ENCODE measurements around the gene OR4B1. TPM values are rescaled to one million over a fixed set of nuclear protein-coding genes. Genes with fewer than 3 reads are reported as not detected.
A peak's percentile ranks its signal among the peaks of the same experiment; 100 is the strongest.
"Not testable (repeated sequence)": the region's sequence is repeated elsewhere in the genome, so short reads cannot be mapped to it uniquely, and the experiment has no call there.

Gene OR4B1
- total RNA-seq, 2 experiments from 2014 or later, result not detected

DNA sequence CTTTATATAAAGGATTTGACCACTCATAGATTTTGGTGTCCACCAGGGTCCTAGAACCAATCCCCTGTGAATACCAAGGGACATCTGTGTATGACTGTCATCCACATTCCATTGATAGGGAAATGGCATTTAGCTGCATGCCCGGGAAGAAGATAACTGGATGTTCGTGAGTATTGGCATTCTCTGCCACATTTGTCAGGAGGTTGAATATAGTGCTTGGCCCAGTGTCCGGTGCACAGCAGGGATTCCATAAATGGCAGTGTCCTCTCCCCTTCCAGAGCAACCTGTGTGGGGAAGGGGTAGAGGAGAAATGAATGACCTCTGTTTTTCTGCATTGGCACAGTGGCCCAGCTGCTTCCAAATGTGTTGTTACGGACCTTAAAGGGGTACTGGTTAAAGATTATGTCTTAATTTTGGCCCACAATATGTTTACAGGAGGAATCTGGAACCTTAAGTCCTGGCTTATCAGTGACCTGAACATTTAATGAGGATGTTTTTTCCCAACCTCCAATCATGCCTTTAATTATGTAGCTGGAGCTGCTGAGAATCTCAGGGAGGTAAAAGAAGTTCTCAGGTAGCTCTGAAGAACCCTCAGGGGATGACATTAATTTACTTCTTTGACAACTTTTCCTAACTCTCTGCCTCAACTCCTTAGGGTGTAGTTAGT is 33.6 kb upstream of the OR4B1 start:
- Mint-ChIP-seq H3K36me3 (ENCODE audit: low read depth) (no peaks in the 10 kb centered on the region), H3K9me3 (no peaks in the 10 kb centered on the region), H3K27ac (no peak overlapping the region), H3K4me1 (ENCODE audit: low read depth) (no peaks in the 10 kb centered on the region), H3K4me3 (no peak overlapping the region), H3K27me3 (no peaks in the 10 kb centered on the region)
- intact Hi-C loops (cut with DNase I, micrococcal nuclease), result no loop called here
- ATAC-seq (ENCODE audit: poor library complexity), result no peak
- no peaks in the 10 kb centered on the region for H3K4me1 ChIP-seq (ENCODE audit: insufficient read depth, low read length)
- H3K9me3 ChIP-seq (ENCODE audit: control insufficient read depth in 1 of 2, insufficient read depth in 1 of 2, low read length in 2 of 2), result no peaks in the 10 kb centered on the region
- CTCF ChIA-PET, result no interaction called here
- no peaks in the 10 kb centered on the region for H3K36me3 ChIP-seq (ENCODE audit: insufficient read depth, low read length)
- H3K27me3 ChIP-seq (ENCODE audit: control insufficient read depth in 1 of 2, insufficient read depth in 2 of 2, low read length in 2 of 2), result no peaks in the 10 kb centered on the region
- DNase-seq, result no peak
- H3K27ac ChIP-seq (ENCODE audit: low read depth in 1 of 2, low read length in 2 of 2), result no peak overlapping the region
- TF ChIP-seq, protein P1, sequence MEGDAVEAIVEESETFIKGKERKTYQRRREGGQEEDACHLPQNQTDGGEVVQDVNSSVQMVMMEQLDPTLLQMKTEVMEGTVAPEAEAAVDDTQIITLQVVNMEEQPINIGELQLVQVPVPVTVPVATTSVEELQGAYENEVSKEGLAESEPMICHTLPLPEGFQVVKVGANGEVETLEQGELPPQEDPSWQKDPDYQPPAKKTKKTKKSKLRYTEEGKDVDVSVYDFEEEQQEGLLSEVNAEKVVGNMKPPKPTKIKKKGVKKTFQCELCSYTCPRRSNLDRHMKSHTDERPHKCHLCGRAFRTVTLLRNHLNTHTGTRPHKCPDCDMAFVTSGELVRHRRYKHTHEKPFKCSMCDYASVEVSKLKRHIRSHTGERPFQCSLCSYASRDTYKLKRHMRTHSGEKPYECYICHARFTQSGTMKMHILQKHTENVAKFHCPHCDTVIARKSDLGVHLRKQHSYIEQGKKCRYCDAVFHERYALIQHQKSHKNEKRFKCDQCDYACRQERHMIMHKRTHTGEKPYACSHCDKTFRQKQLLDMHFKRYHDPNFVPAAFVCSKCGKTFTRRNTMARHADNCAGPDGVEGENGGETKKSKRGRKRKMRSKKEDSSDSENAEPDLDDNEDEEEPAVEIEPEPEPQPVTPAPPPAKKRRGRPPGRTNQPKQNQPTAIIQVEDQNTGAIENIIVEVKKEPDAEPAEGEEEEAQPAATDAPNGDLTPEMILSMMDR (IDR thresholded peaks at IDR 0.05), result no peak
- POLR2A ChIA-PET, result no interaction called here
- no peak overlapping the region for H3K4me3 ChIP-seq (ENCODE audit: low read length)

DNA sequence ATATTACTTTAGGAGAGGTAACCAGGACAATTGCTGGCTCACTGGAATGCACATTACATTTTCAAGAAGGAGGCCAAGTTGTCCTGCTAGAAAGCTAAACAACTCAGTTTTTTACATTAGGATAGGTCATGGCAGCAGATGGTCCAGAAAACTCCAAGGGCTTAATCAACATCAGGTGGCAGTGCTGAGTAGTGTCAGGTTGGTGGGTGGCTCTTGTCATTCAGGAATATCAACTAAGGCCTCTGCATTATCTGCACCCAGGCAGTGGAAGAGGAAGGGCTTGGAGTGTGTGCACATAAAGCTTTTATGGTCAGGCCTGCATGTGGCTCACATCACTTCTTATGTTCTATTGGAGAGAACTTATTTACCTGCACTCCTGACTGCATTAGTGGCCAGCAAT is 32.2 kb upstream of the OR4B1 start:
- TF ChIP-seq, protein P1 (IDR thresholded peaks at IDR 0.05), result no peak
- Mint-ChIP-seq H3K4me1 (ENCODE audit: low read depth) (no peaks in the 10 kb centered on the region), H3K36me3 (ENCODE audit: low read depth) (no peaks in the 10 kb centered on the region), H3K27ac (no peak overlapping the region), H3K9me3 (no peaks in the 10 kb centered on the region), H3K27me3 (no peaks in the 10 kb centered on the region), H3K4me3 (no peak overlapping the region)
- ChIA-PET POLR2A (no interaction called here), CTCF (no interaction called here)
- no peak overlapping the region for H3K4me3 ChIP-seq (ENCODE audit: low read length)
- ATAC-seq (ENCODE audit: poor library complexity) (no peak), DNase-seq (no peak)
- intact Hi-C loops (cut with DNase I, micrococcal nuclease), result no loop called here
- no peaks in the 10 kb centered on the region for H3K27me3 ChIP-seq (ENCODE audit: control insufficient read depth in 1 of 2, insufficient read depth in 2 of 2, low read length in 2 of 2)
- H3K36me3 ChIP-seq (ENCODE audit: insufficient read depth, low read length), result no peaks in the 10 kb centered on the region
- no peaks in the 10 kb centered on the region for H3K9me3 ChIP-seq (ENCODE audit: control insufficient read depth in 1 of 2, insufficient read depth in 1 of 2, low read length in 2 of 2)
- H3K4me1 ChIP-seq (ENCODE audit: insufficient read depth, low read length), result no peaks in the 10 kb centered on the region
- H3K27ac ChIP-seq (ENCODE audit: low read depth in 1 of 2, low read length in 2 of 2), result no peak overlapping the region

DNA sequence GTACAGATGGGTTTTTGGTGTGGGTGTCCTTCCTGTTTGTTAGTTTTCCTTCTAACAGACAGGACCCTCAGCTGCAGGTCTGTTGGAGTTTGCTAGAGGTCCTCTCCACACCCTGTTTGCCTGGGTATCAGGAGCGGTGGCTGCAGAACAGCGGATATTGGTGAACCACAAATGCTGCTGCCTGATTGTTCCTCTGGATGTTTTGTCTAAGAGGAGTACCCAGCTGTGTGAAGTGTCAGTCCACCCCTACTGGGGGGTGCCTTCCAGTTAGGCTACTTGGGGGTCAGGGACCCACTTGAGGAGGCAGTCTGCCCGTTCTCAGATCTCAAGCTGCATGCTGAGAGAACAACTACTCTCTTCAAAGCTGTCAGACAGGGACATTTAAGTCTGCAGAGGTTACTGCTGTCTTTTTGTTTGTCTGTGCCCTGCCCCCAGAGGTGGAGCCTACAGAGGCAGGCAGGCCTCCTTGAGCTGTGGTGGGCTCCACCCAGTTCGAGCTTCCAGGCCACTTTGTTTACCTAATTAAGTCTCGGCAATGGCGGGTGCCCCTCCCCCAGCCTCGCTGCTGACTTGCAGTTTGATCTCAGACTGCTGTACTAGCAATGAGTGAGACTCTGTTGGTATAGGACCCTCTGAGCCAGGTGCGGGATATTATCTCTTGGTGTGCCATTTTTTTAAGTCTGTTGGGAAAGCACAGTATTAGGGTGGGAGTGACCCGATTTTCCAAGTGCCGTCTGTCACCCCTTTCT is 25.5 kb upstream of the OR4B1 start:
- H3K27ac ChIP-seq (ENCODE audit: low read depth in 1 of 2, low read length in 2 of 2); intact Hi-C loops (cut with DNase I, micrococcal nuclease); H3K4me1 ChIP-seq (ENCODE audit: insufficient read depth, low read length); H3K9me3 Mint-ChIP-seq; H3K36me3 ChIP-seq (ENCODE audit: insufficient read depth, low read length); H3K27me3 ChIP-seq (ENCODE audit: control insufficient read depth in 1 of 2, insufficient read depth in 2 of 2, low read length in 2 of 2); CTCF ChIA-PET; H3K4me3 ChIP-seq (ENCODE audit: low read length); H3K27me3 Mint-ChIP-seq; H3K36me3 Mint-ChIP-seq (ENCODE audit: low read depth): not testable (repeated sequence)
- POLR2A ChIA-PET, result interaction anchor here (1.0 kb wide), 1 partner anchor 19 kb away, joined by 4 read pairs; no protein-coding TSS in a partner anchor
- peak in 10 of 14 experiments; percentile 10 to 63 (median 38) for DNase-seq
- peak overlapping the region; percentile 80 for H3K27ac Mint-ChIP-seq
- H3K4me1 Mint-ChIP-seq (ENCODE audit: low read depth), result peaks cover 27% of the 10 kb centered on the region
- H3K4me3 Mint-ChIP-seq, result peak overlapping the region; percentile 75
- H3K9me3 ChIP-seq (ENCODE audit: control insufficient read depth in 1 of 2, insufficient read depth in 1 of 2, low read length in 2 of 2), result peaks cover 0 to 20% of the 10 kb centered on the region in 2 experiments
- ATAC-seq (ENCODE audit: poor library complexity), result peak; percentile 37

All from CD4-positive, alpha-beta T cell (primary cell).